PC-3 (cell line): ENCODE measurements around the gene WFDC1.

Experiments
- EZH2 ChIP-seq: fragments of 300-600 bp; sonication (generic); IDR thresholded peaks from one replicate; pipeline ENCODE4 v1.6.1; 2017; ENCODE audit warnings: antibody characterized with exemption, mild to moderate bottlenecking, low read length; ENCODE audit not compliant: unreplicated experiment
- TF ChIP-seq, protein P1 (sequence below): fragments of 300-600 bp; sonication (generic); conservative IDR thresholded peaks from 2 replicates; pipeline ENCODE4 v1.5.1; 2017; ENCODE audit warnings: antibody characterized with exemption, low read depth, mild to moderate bottlenecking, low read length

GRCh38 chr16:84281074-84281473, 13.6 kb upstream of the WFDC1 start:
- TF ChIP-seq, protein P1, sequence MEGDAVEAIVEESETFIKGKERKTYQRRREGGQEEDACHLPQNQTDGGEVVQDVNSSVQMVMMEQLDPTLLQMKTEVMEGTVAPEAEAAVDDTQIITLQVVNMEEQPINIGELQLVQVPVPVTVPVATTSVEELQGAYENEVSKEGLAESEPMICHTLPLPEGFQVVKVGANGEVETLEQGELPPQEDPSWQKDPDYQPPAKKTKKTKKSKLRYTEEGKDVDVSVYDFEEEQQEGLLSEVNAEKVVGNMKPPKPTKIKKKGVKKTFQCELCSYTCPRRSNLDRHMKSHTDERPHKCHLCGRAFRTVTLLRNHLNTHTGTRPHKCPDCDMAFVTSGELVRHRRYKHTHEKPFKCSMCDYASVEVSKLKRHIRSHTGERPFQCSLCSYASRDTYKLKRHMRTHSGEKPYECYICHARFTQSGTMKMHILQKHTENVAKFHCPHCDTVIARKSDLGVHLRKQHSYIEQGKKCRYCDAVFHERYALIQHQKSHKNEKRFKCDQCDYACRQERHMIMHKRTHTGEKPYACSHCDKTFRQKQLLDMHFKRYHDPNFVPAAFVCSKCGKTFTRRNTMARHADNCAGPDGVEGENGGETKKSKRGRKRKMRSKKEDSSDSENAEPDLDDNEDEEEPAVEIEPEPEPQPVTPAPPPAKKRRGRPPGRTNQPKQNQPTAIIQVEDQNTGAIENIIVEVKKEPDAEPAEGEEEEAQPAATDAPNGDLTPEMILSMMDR: no peak
- TF ChIP-seq EZH2: no peak
